Left ventricle myocardium inferior (tissue), 1 donor: ENCODE data around the gene ANKRD44. TPM values are rescaled to one million over a fixed set of nuclear protein-coding genes. Genes with fewer than 3 reads are reported as not detected.

Source experiments
- DNase-seq: peaks from one replicate; pipeline ENCODE4 v3.0.0-alpha.2; 2020
- H3K27ac ChIP-seq: fragments of 200-600 bp; replicated peaks from 2 replicates; pipeline ENCODE4 v1.8.0; 2021
- H3K27me3 ChIP-seq: fragments of 200-600 bp; 2 replicates; pipeline ENCODE4 v1.8.0; 2021; ENCODE audit warnings: low read depth
- H3K36me3 ChIP-seq: fragments of 200-600 bp; 2 replicates; pipeline ENCODE4 v1.8.0; 2021
- H3K4me1 ChIP-seq: fragments of 200-600 bp; 2 replicates; pipeline ENCODE4 v1.8.0; 2021
- H3K4me3 ChIP-seq: fragments of 200-600 bp; 2 replicates; pipeline ENCODE4 v1.8.0; 2021; ENCODE audit warnings: mild to moderate bottlenecking, moderate library complexity
- H3K9me3 ChIP-seq: fragments of 200-600 bp; replicated peaks from 2 replicates; pipeline ENCODE4 v1.8.0; 2021
- intact Hi-C: fragments of 100-400 bp; cut with micrococcal nuclease; formaldehyde crosslinking; loops from one replicate; pipeline ENCODE4 v1.11.0; 2022
- total RNA-seq: library from RNA; stranded (reverse); fragmentation: NEBNext Ultra II Directional; extraction: Animal tissue kit (Norgen Biotek cat#: 25700); gene quantifications from one replicate; pipeline ENCODE4 v1.2.1, GENCODE V29; 2021
- TF ChIP-seq, protein P1 (sequence below): fragments of 200-600 bp; IDR thresholded peaks from 2 replicates; pipeline ENCODE4 v1.8.0; 2021; ENCODE audit warnings: antibody characterized with exemption, mild to moderate bottlenecking, borderline replicate concordance
- donor health status: DM: no; HTN: yes; CAD: no; lungs with severe emphysema.

Gene ANKRD44
- total RNA-seq, 1 donor from 2014 or later: 7.1 TPM

DNA sequence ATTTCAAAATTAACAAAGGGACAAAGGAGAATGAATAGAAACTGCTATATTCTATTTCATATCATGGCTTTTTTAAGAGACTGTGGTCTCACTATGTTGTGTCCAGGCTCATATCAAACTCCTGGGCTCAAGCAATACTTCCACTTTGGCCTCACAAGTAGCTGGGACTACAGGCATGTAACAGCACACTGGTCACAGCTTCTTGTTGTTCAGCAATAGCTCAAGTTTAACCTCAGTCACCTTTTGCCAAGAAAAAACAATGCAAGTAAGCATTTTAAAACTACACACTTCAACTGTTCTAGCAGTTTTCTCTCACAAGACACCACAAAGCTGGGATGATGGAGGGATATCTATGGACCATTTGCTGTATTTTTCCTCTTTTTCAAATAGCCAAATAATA lies 77.1 kb downstream of the ANKRD44 start:
- H3K4me1 ChIP-seq: peaks cover 11% of the 10 kb centered on the region
- H3K27ac ChIP-seq: no peak overlapping the region
- no peaks in the 10 kb centered on the region for H3K27me3 ChIP-seq
- DNase-seq: no peak
- H3K36me3 ChIP-seq: no peaks in the 10 kb centered on the region
- intact Hi-C loops: no loop called here
- no peak overlapping the region for H3K4me3 ChIP-seq
- H3K9me3 ChIP-seq: no peaks in the 10 kb centered on the region
- TF ChIP-seq, protein P1, sequence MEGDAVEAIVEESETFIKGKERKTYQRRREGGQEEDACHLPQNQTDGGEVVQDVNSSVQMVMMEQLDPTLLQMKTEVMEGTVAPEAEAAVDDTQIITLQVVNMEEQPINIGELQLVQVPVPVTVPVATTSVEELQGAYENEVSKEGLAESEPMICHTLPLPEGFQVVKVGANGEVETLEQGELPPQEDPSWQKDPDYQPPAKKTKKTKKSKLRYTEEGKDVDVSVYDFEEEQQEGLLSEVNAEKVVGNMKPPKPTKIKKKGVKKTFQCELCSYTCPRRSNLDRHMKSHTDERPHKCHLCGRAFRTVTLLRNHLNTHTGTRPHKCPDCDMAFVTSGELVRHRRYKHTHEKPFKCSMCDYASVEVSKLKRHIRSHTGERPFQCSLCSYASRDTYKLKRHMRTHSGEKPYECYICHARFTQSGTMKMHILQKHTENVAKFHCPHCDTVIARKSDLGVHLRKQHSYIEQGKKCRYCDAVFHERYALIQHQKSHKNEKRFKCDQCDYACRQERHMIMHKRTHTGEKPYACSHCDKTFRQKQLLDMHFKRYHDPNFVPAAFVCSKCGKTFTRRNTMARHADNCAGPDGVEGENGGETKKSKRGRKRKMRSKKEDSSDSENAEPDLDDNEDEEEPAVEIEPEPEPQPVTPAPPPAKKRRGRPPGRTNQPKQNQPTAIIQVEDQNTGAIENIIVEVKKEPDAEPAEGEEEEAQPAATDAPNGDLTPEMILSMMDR: no peak

DNA sequence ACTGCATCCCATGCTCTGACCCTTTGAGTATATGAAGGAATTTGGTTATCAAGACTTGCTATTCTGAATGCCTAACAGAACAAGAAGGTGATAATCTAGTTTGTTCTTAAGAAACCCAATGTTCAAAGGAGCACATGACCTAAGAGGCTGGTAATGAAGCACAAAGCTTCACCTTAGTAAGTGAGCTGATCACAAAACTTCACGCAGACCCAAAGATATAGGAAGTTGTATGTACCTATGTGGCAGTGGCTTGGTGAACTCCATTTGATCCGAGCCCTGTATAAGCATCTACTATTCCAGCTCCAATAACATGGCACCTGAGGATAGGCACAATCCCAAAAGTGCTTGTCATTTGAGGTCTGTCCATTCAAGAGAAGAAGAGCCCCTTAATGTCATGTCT lies 78.6 kb downstream of the ANKRD44 start:
- H3K27me3 ChIP-seq: no peaks in the 10 kb centered on the region
- peaks cover 11% of the 10 kb centered on the region for H3K4me1 ChIP-seq
- no peaks in the 10 kb centered on the region for H3K36me3 ChIP-seq
- TF ChIP-seq, protein P1: no peak
- intact Hi-C loops: no loop called here
- no peaks in the 10 kb centered on the region for H3K9me3 ChIP-seq
- no peak for DNase-seq
- no peak overlapping the region for H3K4me3 ChIP-seq
- no peak overlapping the region for H3K27ac ChIP-seq

DNA sequence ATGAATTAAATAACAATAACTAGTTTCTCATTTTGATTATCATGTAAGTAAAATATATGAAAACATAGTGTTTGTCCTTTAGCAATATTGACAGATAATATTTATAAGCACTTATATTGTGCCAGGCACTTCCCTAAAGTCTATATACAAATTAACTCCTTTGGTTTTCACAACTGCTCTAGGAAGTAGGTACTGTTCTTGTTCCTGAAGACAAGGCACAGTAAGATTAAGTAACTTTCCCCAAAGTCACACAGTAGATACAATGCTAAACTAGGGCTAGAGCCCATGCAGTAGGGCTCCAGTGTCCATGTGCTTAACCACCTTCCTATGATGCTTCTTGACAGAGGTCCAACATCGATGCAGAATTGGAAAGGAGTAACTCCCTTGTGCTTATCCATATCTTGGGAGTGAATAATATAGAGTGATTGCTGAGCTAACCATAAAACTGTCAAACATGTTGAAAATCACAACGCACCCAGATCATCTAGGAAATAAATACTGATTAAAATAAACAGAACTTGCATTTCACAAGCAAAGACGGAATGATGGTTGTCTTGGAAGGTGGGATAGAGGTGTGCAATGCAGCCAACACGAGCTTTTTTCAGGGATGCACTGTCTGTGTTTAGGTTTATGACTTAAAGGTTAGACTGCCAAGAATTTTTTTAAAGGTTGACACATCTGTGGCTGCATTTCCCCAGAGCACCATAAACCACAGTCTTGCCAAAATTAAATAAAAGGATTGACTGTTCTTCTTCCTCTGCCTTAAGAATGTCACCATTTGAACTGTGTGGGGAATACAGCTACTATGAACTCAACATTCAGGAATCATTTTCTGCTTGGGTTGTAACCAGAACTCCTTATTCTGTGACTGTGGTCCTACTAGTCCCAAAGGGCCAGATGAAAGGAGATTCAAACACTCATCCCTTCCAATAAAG lies 80.8 kb downstream of the ANKRD44 start:
- TF ChIP-seq, protein P1: no peak
- Histone ChIP-seq H3K4me3 (no peak overlapping the region), H3K27ac (no peak overlapping the region), H3K4me1 (peaks cover 11% of the 10 kb centered on the region), H3K36me3 (no peaks in the 10 kb centered on the region), H3K27me3 (no peaks in the 10 kb centered on the region), H3K9me3 (no peaks in the 10 kb centered on the region)
- intact Hi-C loops: no loop called here
- no peak for DNase-seq

DNA sequence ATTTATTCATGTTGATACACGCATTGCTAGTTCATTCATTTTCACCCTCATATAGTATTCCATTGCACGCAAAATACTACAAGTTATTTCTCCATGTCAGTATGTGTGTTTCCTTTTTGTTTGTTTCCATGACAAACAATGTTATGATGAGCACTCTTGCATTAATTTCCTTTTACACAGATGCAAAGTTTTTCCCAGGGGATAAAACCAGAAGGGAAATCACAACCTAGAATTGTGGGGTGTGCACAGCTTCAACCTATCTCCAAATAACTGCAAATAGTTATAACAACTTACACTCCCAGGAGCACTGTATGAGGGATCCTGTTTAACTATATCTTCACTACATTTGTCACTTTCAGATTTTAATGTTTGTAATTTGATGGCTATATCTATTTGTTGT lies 87.1 kb downstream of the ANKRD44 start:
- no peaks in the 10 kb centered on the region for H3K9me3 ChIP-seq
- no peak overlapping the region for H3K27ac ChIP-seq
- TF ChIP-seq, protein P1: no peak
- intact Hi-C loops: no loop called here
- H3K27me3 ChIP-seq: no peaks in the 10 kb centered on the region
- H3K36me3 ChIP-seq: no peaks in the 10 kb centered on the region
- no peak for DNase-seq
- H3K4me1 ChIP-seq: peaks cover 12% of the 10 kb centered on the region
- no peak overlapping the region for H3K4me3 ChIP-seq

DNA sequence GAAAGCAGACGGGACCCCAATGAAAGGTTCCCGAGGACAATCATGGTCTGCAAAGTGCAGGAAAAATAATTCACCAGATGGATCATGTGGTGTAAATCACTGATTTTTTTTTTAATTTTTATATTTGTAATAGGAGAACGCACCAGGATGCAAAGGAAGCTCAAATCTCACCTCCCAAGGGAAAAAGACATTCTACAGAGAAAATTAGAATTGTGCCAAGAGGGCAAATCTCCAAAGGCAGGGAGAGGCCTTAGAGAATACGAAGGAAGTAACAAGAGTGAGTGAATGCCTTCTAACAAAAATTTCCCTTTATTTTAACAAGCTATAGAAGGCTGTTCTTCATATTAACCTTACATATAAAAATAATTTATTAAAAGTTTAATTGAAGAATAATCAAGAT lies 90.9 kb downstream of the ANKRD44 start:
- TF ChIP-seq, protein P1: no peak
- peaks cover 39% of the 10 kb centered on the region for H3K4me1 ChIP-seq
- no peaks in the 10 kb centered on the region for H3K36me3 ChIP-seq
- H3K4me3 ChIP-seq: no peak overlapping the region
- intact Hi-C loops: no loop called here
- no peaks in the 10 kb centered on the region for H3K27me3 ChIP-seq
- H3K9me3 ChIP-seq: no peaks in the 10 kb centered on the region
- no peak overlapping the region for H3K27ac ChIP-seq
- DNase-seq: no peak
